A673 (cell line): Measurements from ENCODE around the gene TNFRSF21. TPM values are rescaled to one million over a fixed set of nuclear protein-coding genes. Genes with fewer than 3 reads are reported as not detected.

Source experiments
- BruUV-seq: library from RNA; stranded (reverse); fragments of 400-500 nt; replicated peaks from 2 replicates; lab custom pipeline; 2021; lab: Mats Ljungman, UMichigan
- CTCF ChIA-PET: fragments of 300-600 bp; sonication (Branson Sonifier 250); formaldehyde crosslinking; loops from one replicate; lab custom pipeline; 2022; ENCODE audit warnings: antibody characterized with exemption; lab: Charles Lee
- POLR2A ChIA-PET: fragments of 300-600 bp; sonication (Branson Sonifier 250); formaldehyde crosslinking; loops from one replicate; lab custom pipeline; 2022; ENCODE audit warnings: antibody characterized with exemption; ENCODE audit not compliant: low non-redundant PET; lab: Charles Lee
- DNase-seq: peaks from one replicate; pipeline ENCODE4 v3.0.0-alpha.2; 2015; ENCODE audit warnings: low spot score
- H3K27ac ChIP-seq: fragments of 200-600 bp; sonication (generic); 2 replicates; pipeline ENCODE4 v1.5.1; 2016; ENCODE audit warnings: mixed run types, low read depth, mild to moderate bottlenecking, mixed read lengths, antibody characterized with exemption, low read length; ENCODE audit not compliant: poor library complexity, severe bottlenecking
- H3K27me3 ChIP-seq: fragments of 200-600 bp; sonication (generic); replicated peaks from 2 replicates; pipeline ENCODE4 v1.6.1; 2017; ENCODE audit warnings: mixed run types, low read depth, mild to moderate bottlenecking, mixed read lengths, antibody characterized with exemption, low read length; ENCODE audit not compliant: insufficient read depth, poor library complexity
- H3K36me3 ChIP-seq: fragments of 200-600 bp; sonication (generic); 2 replicates; pipeline ENCODE4 v1.6.1; 2016; ENCODE audit warnings: mixed run types, mild to moderate bottlenecking, mixed read lengths, antibody characterized with exemption, low read length; ENCODE audit not compliant: insufficient read depth, poor library complexity, severe bottlenecking
- H3K4me1 ChIP-seq: fragments of 200-600 bp; sonication (generic); 2 replicates; pipeline ENCODE4 v1.6.1; 2017; ENCODE audit warnings: mixed run types, mild to moderate bottlenecking, mixed read lengths, antibody characterized with exemption, low read length; ENCODE audit not compliant: insufficient read depth, poor library complexity, severe bottlenecking
- H3K4me3 ChIP-seq: fragments of 200-600 bp; sonication (generic); 2 replicates; pipeline ENCODE4 v1.5.1; 2016; ENCODE audit warnings: low read depth, mixed run types, mild to moderate bottlenecking, mixed read lengths, low read length; ENCODE audit not compliant: poor library complexity, severe bottlenecking
- H3K9me3 ChIP-seq: fragments of 200-600 bp; sonication (generic); 2 replicates; pipeline ENCODE4 v1.6.1; 2016; ENCODE audit warnings: mixed run types, low read depth, mild to moderate bottlenecking, mixed read lengths, antibody characterized with exemption, low read length; ENCODE audit not compliant: poor library complexity, severe bottlenecking
- EZH2 ChIP-seq: fragments of 200-600 bp; sonication (generic); IDR thresholded peaks from 2 replicates; pipeline ENCODE4 v1.6.1; 2017; ENCODE audit warnings: borderline replicate concordance, low read depth, mild to moderate bottlenecking, mixed read lengths, antibody characterized with exemption, low read length; ENCODE audit not compliant: poor library complexity, severe bottlenecking
- intact Hi-C: fragments of 100-400 bp; cut with micrococcal nuclease; formaldehyde crosslinking; loops from one replicate; pipeline ENCODE4 v1.10.0; 2022; ENCODE audit not compliant: unreplicated experiment
- total RNA-seq: library from RNA; stranded (reverse); gene quantifications from 2 replicates; pipeline ENCODE4 v1.2.3, GENCODE V29; 2021
- TF ChIP-seq, protein P1 (sequence below): fragments of 300-800, 200-600 bp; sonication (generic); conservative IDR thresholded peaks from 2 replicates; pipeline ENCODE4 v1.5.1; 2017; ENCODE audit warnings: low read depth, mild to moderate bottlenecking, antibody characterized with exemption, low read length, moderate library complexity, mixed read lengths

The TNFRSF21 gene
- total RNA-seq, 1 experiment from 2014 or later, result 36.0 TPM

DNA sequence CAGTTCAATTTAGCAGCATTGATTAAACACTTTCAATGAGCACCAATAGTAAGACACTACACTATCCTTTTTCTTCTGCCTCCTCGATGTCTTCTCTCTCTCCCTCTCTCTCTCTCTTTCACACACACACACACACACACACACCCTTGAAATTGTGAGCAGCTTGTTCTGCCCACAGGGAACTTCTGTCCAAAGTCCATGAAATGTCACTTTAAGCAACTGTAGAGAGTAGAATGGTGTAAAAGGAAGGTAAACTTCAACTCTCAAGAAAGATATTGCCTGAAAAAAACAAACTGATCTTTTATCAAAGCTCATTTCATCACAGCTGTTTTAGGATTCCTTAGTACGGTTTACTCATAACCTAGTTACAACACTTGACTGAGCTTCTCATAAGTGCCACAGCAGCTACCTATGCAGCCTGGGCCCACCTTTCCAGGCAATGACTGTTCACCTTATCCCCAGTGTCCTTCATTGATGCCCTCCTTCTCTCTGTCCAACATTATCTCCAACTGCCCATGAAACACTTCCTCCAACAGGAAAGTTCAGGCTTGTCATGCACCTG lies 107.0 kb downstream of the TNFRSF21 start:
- TF ChIP-seq, protein P1, sequence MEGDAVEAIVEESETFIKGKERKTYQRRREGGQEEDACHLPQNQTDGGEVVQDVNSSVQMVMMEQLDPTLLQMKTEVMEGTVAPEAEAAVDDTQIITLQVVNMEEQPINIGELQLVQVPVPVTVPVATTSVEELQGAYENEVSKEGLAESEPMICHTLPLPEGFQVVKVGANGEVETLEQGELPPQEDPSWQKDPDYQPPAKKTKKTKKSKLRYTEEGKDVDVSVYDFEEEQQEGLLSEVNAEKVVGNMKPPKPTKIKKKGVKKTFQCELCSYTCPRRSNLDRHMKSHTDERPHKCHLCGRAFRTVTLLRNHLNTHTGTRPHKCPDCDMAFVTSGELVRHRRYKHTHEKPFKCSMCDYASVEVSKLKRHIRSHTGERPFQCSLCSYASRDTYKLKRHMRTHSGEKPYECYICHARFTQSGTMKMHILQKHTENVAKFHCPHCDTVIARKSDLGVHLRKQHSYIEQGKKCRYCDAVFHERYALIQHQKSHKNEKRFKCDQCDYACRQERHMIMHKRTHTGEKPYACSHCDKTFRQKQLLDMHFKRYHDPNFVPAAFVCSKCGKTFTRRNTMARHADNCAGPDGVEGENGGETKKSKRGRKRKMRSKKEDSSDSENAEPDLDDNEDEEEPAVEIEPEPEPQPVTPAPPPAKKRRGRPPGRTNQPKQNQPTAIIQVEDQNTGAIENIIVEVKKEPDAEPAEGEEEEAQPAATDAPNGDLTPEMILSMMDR, result no peak
- no peak for TF ChIP-seq EZH2
- no peak overlapping the region for H3K4me3 ChIP-seq
- CTCF ChIA-PET, result no interaction called here
- no TSS peak for BruUV-seq
- no peaks in the 10 kb centered on the region for H3K4me1 ChIP-seq
- no peaks in the 10 kb centered on the region for H3K9me3 ChIP-seq
- H3K27me3 ChIP-seq, result no peaks in the 10 kb centered on the region
- POLR2A ChIA-PET, result no interaction called here
- no peaks in the 10 kb centered on the region for H3K36me3 ChIP-seq
- intact Hi-C loops, result no loop called here
- DNase-seq, result no peak
- no peak overlapping the region for H3K27ac ChIP-seq

DNA sequence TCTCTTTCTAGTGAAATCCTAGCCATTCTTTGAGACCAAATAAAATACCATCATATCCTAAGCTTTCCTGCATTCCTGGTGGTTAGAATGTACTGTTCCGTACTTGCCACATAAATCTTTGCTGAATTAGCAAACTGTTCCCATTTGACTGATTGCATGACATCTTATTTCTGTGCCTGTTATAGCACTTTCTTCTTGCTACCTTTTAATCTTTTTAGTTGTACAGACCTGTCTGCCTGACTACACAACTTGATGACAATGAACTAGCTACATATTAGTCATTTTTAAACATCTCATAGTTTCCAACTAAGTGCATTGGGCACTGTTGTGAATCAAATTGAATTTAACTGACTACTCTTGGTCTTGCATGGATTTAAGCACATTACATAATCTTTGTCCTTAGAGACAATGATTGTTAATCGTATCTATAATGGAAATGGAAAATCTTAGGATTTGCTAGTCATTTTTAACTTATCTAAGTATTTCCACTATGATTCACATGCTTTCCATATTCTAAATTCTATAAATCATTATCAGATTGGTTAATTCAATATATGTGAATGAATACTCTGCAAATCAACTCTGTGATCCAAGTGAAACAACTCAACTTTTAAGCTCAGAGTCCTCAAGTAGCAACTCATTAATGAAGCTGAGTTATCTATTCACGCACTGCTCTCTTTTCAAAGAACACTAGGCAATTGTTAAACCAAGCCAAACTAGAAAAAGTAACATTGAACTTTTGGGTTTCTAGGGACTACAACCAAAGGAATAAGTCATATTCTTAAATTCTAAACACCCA lies 109.0 kb downstream of the TNFRSF21 start:
- ChIA-PET CTCF (no interaction called here), POLR2A (no interaction called here)
- Histone ChIP-seq H3K4me1 (no peaks in the 10 kb centered on the region), H3K27me3 (no peaks in the 10 kb centered on the region), H3K36me3 (no peaks in the 10 kb centered on the region), H3K27ac (no peak overlapping the region), H3K4me3 (no peak overlapping the region), H3K9me3 (no peaks in the 10 kb centered on the region)
- TF ChIP-seq, protein P1, result no peak
- TF ChIP-seq EZH2, result no peak
- intact Hi-C loops, result no loop called here
- BruUV-seq, result no TSS peak
- no peak for DNase-seq

DNA sequence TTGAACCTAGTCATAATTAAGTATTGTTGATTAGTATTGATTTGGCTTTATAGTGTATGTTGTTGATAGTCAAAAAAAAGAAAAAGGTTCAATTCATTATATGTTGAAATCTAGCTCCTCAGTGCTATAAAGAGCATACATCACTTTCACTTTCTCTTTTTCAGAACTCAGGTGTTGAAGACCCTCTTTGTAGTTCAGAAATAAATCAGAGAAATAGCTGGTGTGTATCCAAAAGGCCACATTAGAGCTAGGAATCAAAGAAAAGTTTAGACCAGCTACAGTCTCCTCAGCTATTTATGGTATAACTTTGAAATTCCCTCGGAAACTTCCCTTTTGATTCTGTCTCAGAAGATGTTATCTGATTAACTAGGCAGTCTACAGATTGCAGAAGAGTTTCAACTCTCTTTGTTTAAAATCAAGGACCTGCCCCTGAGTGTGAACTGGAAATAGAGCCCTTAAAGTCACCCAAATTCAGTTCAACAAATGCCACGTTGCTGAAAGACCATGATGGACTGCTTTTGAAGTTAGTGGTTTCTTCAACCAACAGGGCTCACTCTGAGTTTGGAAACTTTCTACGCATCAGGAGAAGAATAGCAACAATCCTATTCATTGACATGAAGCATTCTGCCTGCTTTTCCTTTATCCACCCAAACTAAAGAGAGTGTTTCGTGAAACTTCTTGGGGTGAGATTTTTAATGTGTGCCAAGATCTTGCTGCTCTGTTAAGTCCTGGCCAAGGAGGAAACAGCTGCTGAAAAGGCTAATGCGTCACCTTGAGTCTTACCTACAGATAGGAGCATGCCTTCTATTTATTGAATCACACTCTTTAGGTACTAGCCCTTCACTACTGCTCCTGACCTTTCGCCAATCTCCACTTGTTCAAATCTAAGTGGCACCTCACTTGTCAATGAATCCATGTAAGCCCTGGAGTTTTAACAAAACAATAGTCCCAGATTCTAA lies 111.7 kb downstream of the TNFRSF21 start:
- CTCF ChIA-PET, result no interaction called here
- no TSS peak for BruUV-seq
- DNase-seq, result no peak
- Histone ChIP-seq H3K4me3 (no peak overlapping the region), H3K9me3 (no peaks in the 10 kb centered on the region), H3K27ac (no peak overlapping the region), H3K36me3 (no peaks in the 10 kb centered on the region), H3K27me3 (no peaks in the 10 kb centered on the region), H3K4me1 (no peaks in the 10 kb centered on the region)
- POLR2A ChIA-PET, result no interaction called here
- no peak for TF ChIP-seq EZH2
- TF ChIP-seq, protein P1, result no peak
- intact Hi-C loops, result no loop called here
